Body of pancreas (tissue), 4 donors: ENCODE data around the gene VMP1.

Source experiments
- POLR2A ChIP-seq, 3 donors: fragments of 450-650 bp; IDR thresholded peaks; one replicate each; pipeline ENCODE4 v1.6.1; 2016; ENCODE audit warnings: antibody characterized with exemption in 3 of 3, mild to moderate bottlenecking in 2 of 3
- TF ChIP-seq, protein P1 (sequence below), 7 experiments: fragments of 450-650 bp in 4 of 7; fragments of 200-600 bp in 3 of 7; sonication (generic) in 3 of 7; IDR thresholded peaks; one replicate each; pipeline ENCODE4 v1.5.1; 2016 to 2019; ENCODE audit warnings: antibody characterized with exemption in 7 of 7

DNA sequence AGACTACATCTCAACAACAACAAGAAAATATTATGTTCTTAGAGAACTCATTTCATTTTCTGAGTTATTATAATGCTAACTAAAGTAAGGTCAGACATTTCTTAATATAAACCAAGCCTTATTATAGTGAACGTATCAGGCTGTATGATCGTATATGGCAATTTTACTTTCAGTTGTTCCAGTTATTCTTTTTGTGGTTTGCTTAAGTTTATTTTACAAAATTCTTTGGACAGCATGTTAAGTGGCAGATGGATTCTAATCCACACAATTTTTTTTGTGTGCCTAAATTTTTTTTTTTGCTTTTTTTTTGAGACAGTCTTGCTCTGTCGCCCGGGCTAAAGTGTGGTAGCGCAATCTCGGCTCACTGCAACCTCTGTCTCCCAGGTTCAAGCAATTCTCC lies 59.0 kb downstream of the VMP1 start:
- TF ChIP-seq, protein P1, sequence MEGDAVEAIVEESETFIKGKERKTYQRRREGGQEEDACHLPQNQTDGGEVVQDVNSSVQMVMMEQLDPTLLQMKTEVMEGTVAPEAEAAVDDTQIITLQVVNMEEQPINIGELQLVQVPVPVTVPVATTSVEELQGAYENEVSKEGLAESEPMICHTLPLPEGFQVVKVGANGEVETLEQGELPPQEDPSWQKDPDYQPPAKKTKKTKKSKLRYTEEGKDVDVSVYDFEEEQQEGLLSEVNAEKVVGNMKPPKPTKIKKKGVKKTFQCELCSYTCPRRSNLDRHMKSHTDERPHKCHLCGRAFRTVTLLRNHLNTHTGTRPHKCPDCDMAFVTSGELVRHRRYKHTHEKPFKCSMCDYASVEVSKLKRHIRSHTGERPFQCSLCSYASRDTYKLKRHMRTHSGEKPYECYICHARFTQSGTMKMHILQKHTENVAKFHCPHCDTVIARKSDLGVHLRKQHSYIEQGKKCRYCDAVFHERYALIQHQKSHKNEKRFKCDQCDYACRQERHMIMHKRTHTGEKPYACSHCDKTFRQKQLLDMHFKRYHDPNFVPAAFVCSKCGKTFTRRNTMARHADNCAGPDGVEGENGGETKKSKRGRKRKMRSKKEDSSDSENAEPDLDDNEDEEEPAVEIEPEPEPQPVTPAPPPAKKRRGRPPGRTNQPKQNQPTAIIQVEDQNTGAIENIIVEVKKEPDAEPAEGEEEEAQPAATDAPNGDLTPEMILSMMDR (IDR thresholded peaks at IDR 0.05), result no peak
- TF ChIP-seq POLR2A (IDR thresholded peaks at IDR 0.05), result no peak
